HL-60 (cell line): ENCODE results near the gene KIF12.

Experiments used
- DNase-seq, 2 experiments: peaks; one replicate each; pipeline ENCODE4 v3.0.0-alpha.2; 2010 to 2020; ENCODE audit warnings: low read depth in 1 of 2, low spot score in 1 of 2
- H3K27ac ChIP-seq: fragments of 250-450 bp; sonication (Bioruptor Pico); replicated peaks from 2 replicates; pipeline ENCODE4 v1.5.1; 2020; ENCODE audit warnings: mild to moderate bottlenecking, moderate library complexity
- H3K27me3 ChIP-seq: fragments of 250-450 bp; sonication (Bioruptor Pico); 2 replicates; pipeline ENCODE4 v1.5.1; 2021; ENCODE audit warnings: mild to moderate bottlenecking, moderate library complexity; ENCODE audit not compliant: insufficient read depth, poor library complexity, severe bottlenecking
- H3K4me3 ChIP-seq: replicated peaks from 2 replicates; pipeline ENCODE4 v1.5.1; 2011; ENCODE audit warnings: mild to moderate bottlenecking, control low read depth, low read length; ENCODE audit not compliant: insufficient read depth
- GABPA ChIP-seq: IDR thresholded peaks from 2 replicates; pipeline ENCODE4 v1.6.1; 2012; ENCODE audit warnings: low read depth
- POLR2AphosphoS5 ChIP-seq: IDR thresholded peaks from 2 replicates; pipeline ENCODE4 v1.6.1; 2012; ENCODE audit warnings: low read depth
- SPI1 ChIP-seq: IDR thresholded peaks from 2 replicates; pipeline ENCODE4 v1.6.1; 2012; ENCODE audit warnings: low read depth, mild to moderate bottlenecking, borderline replicate concordance
- TF ChIP-seq, protein P1 (sequence below): IDR thresholded peaks from one replicate; pipeline ENCODE4 v1.5.1; 2011; ENCODE audit warnings: low read length, control low read depth, inconsistent platforms; ENCODE audit not compliant: insufficient read depth
- TF ChIP-seq, protein P2 (sequence below): IDR thresholded peaks from 2 replicates; pipeline ENCODE4 v1.6.1; 2012; ENCODE audit warnings: low read depth; ENCODE audit not compliant: insufficient replicate concordance

KIF12 gene

DNA sequence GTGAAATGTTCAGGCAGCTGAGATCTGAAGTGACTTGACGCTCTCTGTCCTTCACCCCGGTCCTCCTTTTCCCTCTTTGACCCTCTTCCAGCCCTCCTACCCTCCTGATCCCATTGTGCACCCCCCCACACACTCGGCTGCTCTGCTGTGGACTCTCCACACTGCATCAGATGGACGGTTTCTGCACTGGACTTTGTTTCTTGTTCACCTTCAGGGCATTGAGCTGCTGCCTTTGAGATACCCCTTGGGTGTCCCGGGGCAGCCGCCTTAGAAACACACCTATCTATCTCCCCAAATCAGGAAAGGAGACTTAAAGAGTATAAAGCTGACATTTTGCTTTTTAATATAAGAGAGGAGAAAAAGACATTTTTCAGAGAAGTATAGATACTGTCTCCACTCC lies 48.4 kb downstream of the KIF12 start:
- no peak overlapping the region for H3K4me3 ChIP-seq
- H3K27ac ChIP-seq = no peak overlapping the region
- H3K27me3 ChIP-seq = no peaks in the 10 kb centered on the region
- TF ChIP-seq, protein P1, sequence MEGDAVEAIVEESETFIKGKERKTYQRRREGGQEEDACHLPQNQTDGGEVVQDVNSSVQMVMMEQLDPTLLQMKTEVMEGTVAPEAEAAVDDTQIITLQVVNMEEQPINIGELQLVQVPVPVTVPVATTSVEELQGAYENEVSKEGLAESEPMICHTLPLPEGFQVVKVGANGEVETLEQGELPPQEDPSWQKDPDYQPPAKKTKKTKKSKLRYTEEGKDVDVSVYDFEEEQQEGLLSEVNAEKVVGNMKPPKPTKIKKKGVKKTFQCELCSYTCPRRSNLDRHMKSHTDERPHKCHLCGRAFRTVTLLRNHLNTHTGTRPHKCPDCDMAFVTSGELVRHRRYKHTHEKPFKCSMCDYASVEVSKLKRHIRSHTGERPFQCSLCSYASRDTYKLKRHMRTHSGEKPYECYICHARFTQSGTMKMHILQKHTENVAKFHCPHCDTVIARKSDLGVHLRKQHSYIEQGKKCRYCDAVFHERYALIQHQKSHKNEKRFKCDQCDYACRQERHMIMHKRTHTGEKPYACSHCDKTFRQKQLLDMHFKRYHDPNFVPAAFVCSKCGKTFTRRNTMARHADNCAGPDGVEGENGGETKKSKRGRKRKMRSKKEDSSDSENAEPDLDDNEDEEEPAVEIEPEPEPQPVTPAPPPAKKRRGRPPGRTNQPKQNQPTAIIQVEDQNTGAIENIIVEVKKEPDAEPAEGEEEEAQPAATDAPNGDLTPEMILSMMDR = no peak
- TF ChIP-seq POLR2AphosphoS5 (no peak), SPI1 (no peak), GABPA (no peak)
- TF ChIP-seq, protein P2, sequence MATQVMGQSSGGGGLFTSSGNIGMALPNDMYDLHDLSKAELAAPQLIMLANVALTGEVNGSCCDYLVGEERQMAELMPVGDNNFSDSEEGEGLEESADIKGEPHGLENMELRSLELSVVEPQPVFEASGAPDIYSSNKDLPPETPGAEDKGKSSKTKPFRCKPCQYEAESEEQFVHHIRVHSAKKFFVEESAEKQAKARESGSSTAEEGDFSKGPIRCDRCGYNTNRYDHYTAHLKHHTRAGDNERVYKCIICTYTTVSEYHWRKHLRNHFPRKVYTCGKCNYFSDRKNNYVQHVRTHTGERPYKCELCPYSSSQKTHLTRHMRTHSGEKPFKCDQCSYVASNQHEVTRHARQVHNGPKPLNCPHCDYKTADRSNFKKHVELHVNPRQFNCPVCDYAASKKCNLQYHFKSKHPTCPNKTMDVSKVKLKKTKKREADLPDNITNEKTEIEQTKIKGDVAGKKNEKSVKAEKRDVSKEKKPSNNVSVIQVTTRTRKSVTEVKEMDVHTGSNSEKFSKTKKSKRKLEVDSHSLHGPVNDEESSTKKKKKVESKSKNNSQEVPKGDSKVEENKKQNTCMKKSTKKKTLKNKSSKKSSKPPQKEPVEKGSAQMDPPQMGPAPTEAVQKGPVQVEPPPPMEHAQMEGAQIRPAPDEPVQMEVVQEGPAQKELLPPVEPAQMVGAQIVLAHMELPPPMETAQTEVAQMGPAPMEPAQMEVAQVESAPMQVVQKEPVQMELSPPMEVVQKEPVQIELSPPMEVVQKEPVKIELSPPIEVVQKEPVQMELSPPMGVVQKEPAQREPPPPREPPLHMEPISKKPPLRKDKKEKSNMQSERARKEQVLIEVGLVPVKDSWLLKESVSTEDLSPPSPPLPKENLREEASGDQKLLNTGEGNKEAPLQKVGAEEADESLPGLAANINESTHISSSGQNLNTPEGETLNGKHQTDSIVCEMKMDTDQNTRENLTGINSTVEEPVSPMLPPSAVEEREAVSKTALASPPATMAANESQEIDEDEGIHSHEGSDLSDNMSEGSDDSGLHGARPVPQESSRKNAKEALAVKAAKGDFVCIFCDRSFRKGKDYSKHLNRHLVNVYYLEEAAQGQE = no peak
- no peak for DNase-seq

DNA sequence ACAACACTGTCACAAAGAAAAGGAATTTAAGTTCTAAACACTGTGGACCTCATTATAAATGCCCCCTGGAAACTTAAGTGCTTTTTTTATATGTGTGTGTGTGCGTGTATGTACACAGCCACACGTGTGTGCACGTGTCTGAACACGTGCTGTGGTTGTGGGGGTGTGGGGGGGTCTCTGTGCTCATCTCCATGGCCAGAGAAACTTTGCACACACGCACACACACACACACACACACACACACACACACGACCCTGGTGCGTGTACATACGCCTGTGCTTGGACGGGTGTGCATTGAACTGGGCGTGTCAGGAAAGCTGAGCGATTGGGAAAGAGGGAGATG lies 48.9 kb downstream of the KIF12 start:
- DNase-seq = no peak
- Histone ChIP-seq H3K4me3 (no peak overlapping the region), H3K27ac (no peak overlapping the region), H3K27me3 (no peaks in the 10 kb centered on the region)
- TF ChIP-seq, protein P1 = no peak
- no peak for TF ChIP-seq SPI1
- TF ChIP-seq, protein P2 = no peak
- TF ChIP-seq GABPA = no peak
- no peak for TF ChIP-seq POLR2AphosphoS5

DNA sequence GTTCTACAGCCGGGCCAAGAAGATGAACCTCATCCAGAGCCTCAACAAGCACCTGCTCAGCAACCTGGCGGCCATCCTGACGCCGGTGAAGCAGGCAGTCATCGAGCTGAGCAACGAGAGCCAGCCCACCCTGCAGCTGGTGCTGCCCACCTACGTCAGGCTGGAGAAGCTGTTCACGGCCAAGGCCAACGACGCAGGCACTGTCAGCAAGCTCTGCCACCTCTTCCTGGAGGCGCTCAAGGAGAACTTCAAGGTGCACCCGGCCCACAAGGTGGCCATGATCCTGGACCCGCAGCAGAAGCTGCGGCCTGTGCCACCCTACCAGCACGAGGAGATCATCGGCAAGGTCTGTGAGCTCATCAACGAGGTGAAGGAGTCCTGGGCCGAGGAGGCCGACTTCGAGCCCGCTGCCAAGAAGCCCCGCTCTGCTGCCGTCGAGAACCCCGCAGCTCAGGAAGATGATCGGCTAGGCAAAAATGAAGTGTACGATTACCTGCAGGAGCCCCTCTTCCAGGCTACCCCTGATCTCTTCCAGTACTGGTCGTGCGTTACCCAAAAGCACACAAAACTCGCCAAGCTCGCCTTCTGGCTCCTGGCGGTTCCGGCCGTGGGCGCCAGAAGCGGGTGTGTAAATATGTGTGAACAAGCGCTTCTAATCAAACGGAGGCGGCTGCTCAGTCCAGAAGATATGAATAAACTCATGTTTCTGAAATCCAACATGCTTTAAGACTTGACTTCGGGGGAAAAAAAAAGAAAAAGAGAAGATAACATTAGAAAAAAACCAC lies 49.5 kb downstream of the KIF12 start:
- H3K27ac ChIP-seq = no peak overlapping the region

More for the DNA sequence above, 49.5 kb downstream of the KIF12 start:
- H3K27me3 ChIP-seq = no peaks in the 10 kb centered on the region
- TF ChIP-seq GABPA (no peak), POLR2AphosphoS5 (no peak), SPI1 (no peak)
- TF ChIP-seq, protein P2 = no peak
- TF ChIP-seq, protein P1 = no peak
- no peak for DNase-seq
- no peak overlapping the region for H3K4me3 ChIP-seq
